BE2C (cell line): ENCODE data around the gene PTCH2. TPM values are rescaled to one million over a fixed set of nuclear protein-coding genes. Genes with fewer than 3 reads are reported as not detected.

Experiments
- DNase-seq: peaks from one replicate; pipeline ENCODE4 v3.0.0-alpha.2; 2020
- H3K27me3 ChIP-seq: fragments of 250-450 bp; sonication (Bioruptor Pico); 2 replicates; pipeline ENCODE4 v1.5.1; 2020; ENCODE audit warnings: mild to moderate bottlenecking
- H3K36me3 ChIP-seq: fragments of 250-450 bp; sonication (Bioruptor Pico); 2 replicates; pipeline ENCODE4 v1.5.1; 2020; ENCODE audit warnings: mild to moderate bottlenecking
- H3K4me1 ChIP-seq: fragments of 250-450 bp; sonication (Bioruptor Pico); 2 replicates; pipeline ENCODE4 v1.5.1; 2020
- H3K4me3 ChIP-seq: 2 replicates; pipeline ENCODE4 v1.5.1; 2011; ENCODE audit warnings: low read depth, low read length
- H3K9me3 ChIP-seq: fragments of 250-450 bp; sonication (Bioruptor Pico); 2 replicates; pipeline ENCODE4 v1.5.1; 2020
- polyA plus RNA-seq: library from polyadenylated mRNA; unstranded; fragments of >200 nt; gene quantifications from one replicate; pipeline ENCODE4 v1.2.1, GENCODE V29; 2012; ENCODE audit warnings: low read depth, missing spikeins; ENCODE audit not compliant: insufficient read length, insufficient read depth
- TF ChIP-seq, protein P1 (sequence below): IDR thresholded peaks from 2 replicates; pipeline ENCODE4 v1.5.1; 2012; ENCODE audit warnings: mild to moderate bottlenecking, low read depth, low read length

PTCH2 gene, protein sequence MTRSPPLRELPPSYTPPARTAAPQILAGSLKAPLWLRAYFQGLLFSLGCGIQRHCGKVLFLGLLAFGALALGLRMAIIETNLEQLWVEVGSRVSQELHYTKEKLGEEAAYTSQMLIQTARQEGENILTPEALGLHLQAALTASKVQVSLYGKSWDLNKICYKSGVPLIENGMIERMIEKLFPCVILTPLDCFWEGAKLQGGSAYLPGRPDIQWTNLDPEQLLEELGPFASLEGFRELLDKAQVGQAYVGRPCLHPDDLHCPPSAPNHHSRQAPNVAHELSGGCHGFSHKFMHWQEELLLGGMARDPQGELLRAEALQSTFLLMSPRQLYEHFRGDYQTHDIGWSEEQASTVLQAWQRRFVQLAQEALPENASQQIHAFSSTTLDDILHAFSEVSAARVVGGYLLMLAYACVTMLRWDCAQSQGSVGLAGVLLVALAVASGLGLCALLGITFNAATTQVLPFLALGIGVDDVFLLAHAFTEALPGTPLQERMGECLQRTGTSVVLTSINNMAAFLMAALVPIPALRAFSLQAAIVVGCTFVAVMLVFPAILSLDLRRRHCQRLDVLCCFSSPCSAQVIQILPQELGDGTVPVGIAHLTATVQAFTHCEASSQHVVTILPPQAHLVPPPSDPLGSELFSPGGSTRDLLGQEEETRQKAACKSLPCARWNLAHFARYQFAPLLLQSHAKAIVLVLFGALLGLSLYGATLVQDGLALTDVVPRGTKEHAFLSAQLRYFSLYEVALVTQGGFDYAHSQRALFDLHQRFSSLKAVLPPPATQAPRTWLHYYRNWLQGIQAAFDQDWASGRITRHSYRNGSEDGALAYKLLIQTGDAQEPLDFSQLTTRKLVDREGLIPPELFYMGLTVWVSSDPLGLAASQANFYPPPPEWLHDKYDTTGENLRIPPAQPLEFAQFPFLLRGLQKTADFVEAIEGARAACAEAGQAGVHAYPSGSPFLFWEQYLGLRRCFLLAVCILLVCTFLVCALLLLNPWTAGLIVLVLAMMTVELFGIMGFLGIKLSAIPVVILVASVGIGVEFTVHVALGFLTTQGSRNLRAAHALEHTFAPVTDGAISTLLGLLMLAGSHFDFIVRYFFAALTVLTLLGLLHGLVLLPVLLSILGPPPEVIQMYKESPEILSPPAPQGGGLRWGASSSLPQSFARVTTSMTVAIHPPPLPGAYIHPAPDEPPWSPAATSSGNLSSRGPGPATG
- 0.45 TPM for polyA plus RNA-seq

DNA sequence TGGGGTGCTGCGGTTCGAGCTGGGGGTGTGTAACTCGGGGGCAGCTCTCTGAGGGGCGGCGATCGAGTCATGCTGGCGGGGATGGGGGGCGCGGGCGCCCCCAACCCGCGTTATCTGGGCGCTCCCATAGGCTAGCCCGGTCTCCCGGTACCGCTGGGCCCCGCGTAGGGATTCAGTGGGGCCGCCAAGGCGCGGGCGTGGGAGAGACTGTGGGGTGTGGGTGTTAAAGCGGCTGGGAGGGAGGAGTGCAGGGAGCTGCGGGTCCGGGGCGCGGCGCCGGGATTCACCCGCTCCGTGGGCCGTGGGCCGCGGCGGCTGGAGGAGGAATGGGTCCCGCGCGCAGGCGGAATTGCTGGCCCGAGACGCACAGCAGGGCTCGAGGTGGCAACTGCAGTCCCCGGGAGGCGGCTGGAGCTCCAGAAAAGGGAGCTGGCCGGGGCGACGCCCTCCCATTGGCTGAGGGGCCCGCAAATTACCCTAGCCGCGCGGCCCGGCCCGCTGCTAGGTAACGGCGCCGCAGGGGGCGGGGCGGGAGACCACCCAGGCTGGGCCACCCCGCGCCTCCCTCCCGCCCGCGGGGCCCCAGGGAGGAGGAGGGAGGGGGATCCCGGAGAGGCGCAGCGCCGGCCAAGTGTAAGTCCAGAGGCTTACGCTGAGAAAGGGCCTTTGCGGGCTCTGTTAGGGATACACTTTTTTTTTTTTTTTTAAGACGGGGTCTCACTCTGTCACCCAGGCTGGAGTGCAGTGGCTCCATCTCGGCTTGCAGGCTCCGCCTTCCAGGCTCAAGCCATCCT, at the start of gene PTCH2:
Gene PTCH2, minus strand, starts transcription at position 392 of the 794 bp plus-strand sequence. Its CDS starts 321 bp downstream, at position 71.
- H3K36me3 ChIP-seq, result no peaks in the 10 kb centered on the region
- TF ChIP-seq, protein P1, sequence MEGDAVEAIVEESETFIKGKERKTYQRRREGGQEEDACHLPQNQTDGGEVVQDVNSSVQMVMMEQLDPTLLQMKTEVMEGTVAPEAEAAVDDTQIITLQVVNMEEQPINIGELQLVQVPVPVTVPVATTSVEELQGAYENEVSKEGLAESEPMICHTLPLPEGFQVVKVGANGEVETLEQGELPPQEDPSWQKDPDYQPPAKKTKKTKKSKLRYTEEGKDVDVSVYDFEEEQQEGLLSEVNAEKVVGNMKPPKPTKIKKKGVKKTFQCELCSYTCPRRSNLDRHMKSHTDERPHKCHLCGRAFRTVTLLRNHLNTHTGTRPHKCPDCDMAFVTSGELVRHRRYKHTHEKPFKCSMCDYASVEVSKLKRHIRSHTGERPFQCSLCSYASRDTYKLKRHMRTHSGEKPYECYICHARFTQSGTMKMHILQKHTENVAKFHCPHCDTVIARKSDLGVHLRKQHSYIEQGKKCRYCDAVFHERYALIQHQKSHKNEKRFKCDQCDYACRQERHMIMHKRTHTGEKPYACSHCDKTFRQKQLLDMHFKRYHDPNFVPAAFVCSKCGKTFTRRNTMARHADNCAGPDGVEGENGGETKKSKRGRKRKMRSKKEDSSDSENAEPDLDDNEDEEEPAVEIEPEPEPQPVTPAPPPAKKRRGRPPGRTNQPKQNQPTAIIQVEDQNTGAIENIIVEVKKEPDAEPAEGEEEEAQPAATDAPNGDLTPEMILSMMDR, result no peak
- no peaks in the 10 kb centered on the region for H3K27me3 ChIP-seq
- H3K4me1 ChIP-seq, result no peaks in the 10 kb centered on the region
- no peaks in the 10 kb centered on the region for H3K9me3 ChIP-seq
- DNase-seq, result peak; percentile 88
- peak within 1 kb of the TSS; percentile 57 for H3K4me3 ChIP-seq

DNA sequence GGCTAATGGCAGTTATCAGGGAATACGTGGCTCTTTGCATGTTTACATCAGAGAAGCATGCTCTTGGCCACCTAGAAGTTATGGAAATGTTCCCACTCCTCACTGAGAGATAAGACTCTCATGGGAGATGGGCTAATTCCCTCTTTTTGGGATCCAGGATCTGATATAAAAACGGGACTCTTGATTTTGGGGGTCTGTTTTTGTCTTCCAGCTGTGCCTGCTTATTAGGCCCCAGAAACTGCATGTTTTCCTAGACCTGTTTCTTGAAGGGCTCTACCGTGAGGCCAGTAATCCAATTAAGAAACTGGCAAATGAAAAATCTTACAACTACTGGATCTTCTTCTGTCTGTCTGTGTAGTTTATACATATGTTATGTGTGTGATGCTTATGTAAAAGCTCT, 47.0 kb upstream of the PTCH2 start:
- Histone ChIP-seq H3K36me3 (no peaks in the 10 kb centered on the region), H3K27me3 (no peaks in the 10 kb centered on the region), H3K4me1 (no peaks in the 10 kb centered on the region), H3K4me3 (no peak overlapping the region), H3K9me3 (no peaks in the 10 kb centered on the region)
- DNase-seq, result no peak
- TF ChIP-seq, protein P1, result no peak

DNA sequence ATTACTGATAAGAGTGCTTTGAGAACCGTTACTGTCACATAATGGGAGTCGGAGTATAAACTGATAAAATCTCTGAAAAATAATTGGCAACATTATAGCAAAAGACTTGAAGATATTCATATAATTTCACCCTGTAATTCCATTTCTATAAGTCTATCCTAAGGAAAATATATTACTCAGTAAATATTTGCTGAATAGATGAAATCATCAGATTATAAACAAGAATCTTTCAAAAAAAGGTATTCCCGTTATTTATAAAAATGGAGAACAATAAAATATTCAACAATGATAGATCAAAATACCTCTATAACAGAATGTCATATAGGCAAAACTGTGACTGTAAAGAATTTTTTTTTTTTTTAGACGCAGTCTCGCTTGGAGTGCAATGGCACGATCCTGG, 42.4 kb upstream of the PTCH2 start:
- Histone ChIP-seq H3K4me1 (no peaks in the 10 kb centered on the region), H3K36me3 (no peaks in the 10 kb centered on the region), H3K9me3 (no peaks in the 10 kb centered on the region), H3K27me3 (no peaks in the 10 kb centered on the region), H3K4me3 (no peak overlapping the region)
- DNase-seq, result no peak
- TF ChIP-seq, protein P1, result no peak

DNA sequence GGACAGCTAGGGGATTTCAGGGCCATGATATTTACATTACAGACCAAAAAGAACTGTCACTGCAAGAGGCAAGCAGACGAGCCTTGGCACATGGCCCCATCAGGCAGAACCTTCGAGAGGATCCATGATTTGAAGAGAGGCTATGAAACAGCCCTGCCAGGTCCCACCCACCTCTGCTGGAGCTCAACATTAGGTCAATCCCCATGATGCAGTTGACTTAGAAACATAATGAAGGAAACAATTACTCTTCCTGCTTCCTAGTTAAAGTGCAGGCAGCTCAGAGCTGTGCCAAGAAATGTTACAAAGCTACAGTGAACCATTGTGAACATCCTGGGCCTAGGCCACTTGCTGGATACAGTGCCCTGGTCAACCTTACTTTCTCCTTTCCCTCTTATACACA, 41.7 kb upstream of the PTCH2 start:
- Histone ChIP-seq H3K4me1 (no peaks in the 10 kb centered on the region), H3K27me3 (no peaks in the 10 kb centered on the region), H3K36me3 (no peaks in the 10 kb centered on the region), H3K9me3 (no peaks in the 10 kb centered on the region), H3K4me3 (no peak overlapping the region)
- TF ChIP-seq, protein P1, result no peak
- DNase-seq, result no peak

DNA sequence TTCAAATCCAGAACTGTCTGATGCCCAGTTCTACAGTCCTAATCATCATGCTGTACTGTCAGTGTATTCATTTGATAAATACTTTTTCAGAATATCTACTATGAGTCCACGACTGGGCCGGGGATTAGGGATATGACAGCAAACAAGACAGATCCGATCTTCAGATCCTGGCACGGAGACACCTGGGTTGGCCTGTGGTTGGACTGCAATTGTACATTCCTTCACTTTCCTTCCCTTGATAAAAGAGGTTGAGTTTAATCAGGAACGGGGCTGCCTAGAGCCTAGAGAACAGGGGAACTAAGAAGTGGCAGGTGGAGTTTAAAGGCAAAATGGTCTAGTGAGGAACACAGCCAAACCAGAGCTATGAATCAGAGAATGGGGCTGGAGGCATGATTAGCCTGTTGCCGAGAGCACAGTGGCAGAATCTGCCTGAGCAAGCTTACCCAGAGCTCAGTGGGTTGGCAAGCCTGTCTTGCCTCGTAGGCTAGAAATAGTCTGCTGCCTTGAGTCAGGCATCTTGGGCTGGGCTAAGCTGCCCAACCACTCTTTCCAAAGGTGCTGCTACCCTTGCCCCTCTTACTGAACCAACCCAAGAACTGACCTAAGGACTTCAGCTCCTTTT, 38.1 kb upstream of the PTCH2 start:
- Histone ChIP-seq H3K4me3 (no peak overlapping the region), H3K27me3 (no peaks in the 10 kb centered on the region), H3K36me3 (no peaks in the 10 kb centered on the region), H3K4me1 (no peaks in the 10 kb centered on the region), H3K9me3 (no peaks in the 10 kb centered on the region)
- TF ChIP-seq, protein P1, result no peak
- no peak for DNase-seq
